Peyer's patch (tissue), 4 donors: Measurements from ENCODE around the gene RSBN1L.

Experiments
- POLR2A ChIP-seq, 2 donors: fragments of 450-650 bp; IDR thresholded peaks; one replicate each; pipeline ENCODE4 v1.5.1; 2017; ENCODE audit warnings: antibody characterized with exemption in 2 of 2, mild to moderate bottlenecking in 2 of 2, moderate library complexity in 2 of 2
- TF ChIP-seq, protein P1 (sequence below), 6 experiments: fragments of 450-650 bp in 4 of 6; fragments of 200-600 bp in 2 of 6; sonication (generic) in 1 of 6; IDR thresholded peaks; one replicate each; pipeline ENCODE4 v1.5.1; 2017 to 2019; ENCODE audit warnings: antibody characterized with exemption in 6 of 6, mild to moderate bottlenecking in 3 of 6, moderate library complexity in 1 of 6

DNA sequence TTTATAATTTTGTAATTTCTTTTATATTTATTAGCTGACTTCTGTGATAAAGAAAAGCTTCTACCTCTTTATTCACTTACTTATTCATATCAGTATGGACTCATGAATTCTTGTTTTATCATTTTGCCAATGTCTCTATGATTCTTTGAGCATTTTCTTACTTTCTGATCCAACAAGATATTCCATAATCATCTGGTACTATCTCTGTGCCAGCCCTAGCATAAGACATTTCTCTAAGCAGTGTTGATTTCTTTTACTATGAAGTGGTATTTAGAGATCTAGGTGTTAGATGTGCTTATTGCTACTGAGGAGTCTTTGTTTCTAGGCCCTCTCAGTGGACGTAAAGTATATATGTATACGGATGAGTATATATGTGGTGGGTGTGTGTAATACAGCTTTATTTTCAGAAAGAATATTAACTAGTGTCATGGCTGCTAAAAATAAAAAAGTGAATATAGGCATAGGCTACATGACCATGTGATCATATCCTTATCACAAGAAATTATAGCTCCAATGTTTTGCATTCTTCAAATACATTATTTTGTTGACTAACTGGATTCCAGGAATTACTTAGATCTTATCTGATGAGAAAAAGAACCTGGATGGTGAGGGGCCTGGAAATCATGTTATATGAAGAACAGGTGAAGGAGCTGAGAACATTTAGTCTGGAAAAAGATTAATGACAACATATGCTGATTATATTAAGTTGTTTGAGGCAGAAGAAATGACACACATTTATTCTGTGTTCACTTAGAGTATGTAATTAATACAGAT is 115.4 kb downstream of the RSBN1L start:
- TF ChIP-seq, protein P1, sequence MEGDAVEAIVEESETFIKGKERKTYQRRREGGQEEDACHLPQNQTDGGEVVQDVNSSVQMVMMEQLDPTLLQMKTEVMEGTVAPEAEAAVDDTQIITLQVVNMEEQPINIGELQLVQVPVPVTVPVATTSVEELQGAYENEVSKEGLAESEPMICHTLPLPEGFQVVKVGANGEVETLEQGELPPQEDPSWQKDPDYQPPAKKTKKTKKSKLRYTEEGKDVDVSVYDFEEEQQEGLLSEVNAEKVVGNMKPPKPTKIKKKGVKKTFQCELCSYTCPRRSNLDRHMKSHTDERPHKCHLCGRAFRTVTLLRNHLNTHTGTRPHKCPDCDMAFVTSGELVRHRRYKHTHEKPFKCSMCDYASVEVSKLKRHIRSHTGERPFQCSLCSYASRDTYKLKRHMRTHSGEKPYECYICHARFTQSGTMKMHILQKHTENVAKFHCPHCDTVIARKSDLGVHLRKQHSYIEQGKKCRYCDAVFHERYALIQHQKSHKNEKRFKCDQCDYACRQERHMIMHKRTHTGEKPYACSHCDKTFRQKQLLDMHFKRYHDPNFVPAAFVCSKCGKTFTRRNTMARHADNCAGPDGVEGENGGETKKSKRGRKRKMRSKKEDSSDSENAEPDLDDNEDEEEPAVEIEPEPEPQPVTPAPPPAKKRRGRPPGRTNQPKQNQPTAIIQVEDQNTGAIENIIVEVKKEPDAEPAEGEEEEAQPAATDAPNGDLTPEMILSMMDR (IDR thresholded peaks at IDR 0.05) = no peak
- no peak for TF ChIP-seq POLR2A (IDR thresholded peaks at IDR 0.05)
